H9 (cell line): ENCODE results near the gene FRAT2. TPM values are rescaled to one million over a fixed set of nuclear protein-coding genes. Genes with fewer than 3 reads are reported as not detected.

ENCODE experiments used
- DNase-seq: peaks from one replicate; pipeline ENCODE4 v3.0.0-alpha.2; 2017
- H2AFZ ChIP-seq: one replicate; pipeline ENCODE4 v1.6.1; 2013; ENCODE audit warnings: mild to moderate bottlenecking, low read length, control low read depth, moderate library complexity
- H2AK5ac ChIP-seq: 2 replicates; pipeline ENCODE4 v1.6.1; 2013; ENCODE audit warnings: low read length, control low read depth, mixed read lengths; ENCODE audit not compliant: insufficient read length
- H2BK120ac ChIP-seq: one replicate; pipeline ENCODE4 v1.6.1; 2013; ENCODE audit warnings: low read depth, mild to moderate bottlenecking, low read length, control low read depth, inconsistent platforms; ENCODE audit not compliant: poor library complexity, severe bottlenecking
- H2BK12ac ChIP-seq: 2 replicates; pipeline ENCODE4 v1.6.1; 2013; ENCODE audit warnings: low read length, control low read depth, mixed read lengths, low read depth; ENCODE audit not compliant: insufficient read length
- H2BK15ac ChIP-seq: 2 replicates; pipeline ENCODE4 v1.6.1; 2013; ENCODE audit warnings: low read depth, low read length, control low read depth
- H2BK20ac ChIP-seq: one replicate; pipeline ENCODE4 v1.6.1; 2013; ENCODE audit warnings: low read depth, mild to moderate bottlenecking, low read length, control low read depth, inconsistent platforms; ENCODE audit not compliant: poor library complexity, severe bottlenecking
- H2BK5ac ChIP-seq: 2 replicates; pipeline ENCODE4 v1.6.1; 2013; ENCODE audit warnings: low read length, control low read depth, mixed read lengths; ENCODE audit not compliant: insufficient read length
- H3K14ac ChIP-seq: 2 replicates; pipeline ENCODE4 v1.6.1; 2013; ENCODE audit warnings: low read length, control low read depth; ENCODE audit not compliant: insufficient read depth
- H3K18ac ChIP-seq: 2 replicates; pipeline ENCODE4 v1.6.1; 2013; ENCODE audit warnings: low read depth, mild to moderate bottlenecking, mixed read lengths, low read length, control low read depth; ENCODE audit not compliant: insufficient read length
- H3K23ac ChIP-seq: 2 replicates; pipeline ENCODE4 v1.6.1; 2013; ENCODE audit warnings: low read length, control low read depth, mixed read lengths, low read depth; ENCODE audit not compliant: insufficient read length
- H3K23me2 ChIP-seq: 2 replicates; pipeline ENCODE4 v1.6.1; 2013; ENCODE audit warnings: low read depth, mild to moderate bottlenecking, mixed read lengths, low read length, control low read depth; ENCODE audit not compliant: insufficient read length, poor library complexity, severe bottlenecking
- H3K27ac ChIP-seq: 2 replicates; pipeline ENCODE4 v1.5.1; 2013; ENCODE audit warnings: low read length, control low read depth, mixed read lengths, low read depth; ENCODE audit not compliant: insufficient read length
- H3K27me3 ChIP-seq: 2 replicates; pipeline ENCODE4 v1.6.1; 2013; ENCODE audit warnings: low read length, control low read depth, inconsistent platforms; ENCODE audit not compliant: insufficient read depth
- H3K4ac ChIP-seq: 2 replicates; pipeline ENCODE4 v1.6.1; 2013; ENCODE audit warnings: low read depth, mild to moderate bottlenecking, control low read depth, inconsistent platforms, low read length, moderate library complexity
- H3K4me1 ChIP-seq: 2 replicates; pipeline ENCODE4 v1.6.1; 2013; ENCODE audit warnings: low read length, control low read depth, inconsistent platforms; ENCODE audit not compliant: insufficient read depth
- H3K4me2 ChIP-seq: 2 replicates; pipeline ENCODE4 v1.6.1; 2013; ENCODE audit warnings: low read length, control low read depth, mixed read lengths; ENCODE audit not compliant: insufficient read length, insufficient read depth
- H3K56ac ChIP-seq: 2 replicates; pipeline ENCODE4 v1.6.1; 2013; ENCODE audit warnings: low read depth, mild to moderate bottlenecking, mixed read lengths, low read length, control low read depth; ENCODE audit not compliant: insufficient read length
- H3K79me1 ChIP-seq: 2 replicates; pipeline ENCODE4 v1.6.1; 2013; ENCODE audit warnings: low read depth, mild to moderate bottlenecking, moderate library complexity, low read length, control low read depth, inconsistent platforms; ENCODE audit not compliant: insufficient read depth, poor library complexity, severe bottlenecking
- H3K79me2 ChIP-seq: 2 replicates; pipeline ENCODE4 v1.6.1; 2013; ENCODE audit warnings: low read length, control low read depth, inconsistent platforms; ENCODE audit not compliant: insufficient read depth
- H3K9ac ChIP-seq: 2 replicates; pipeline ENCODE4 v1.6.1; 2013; ENCODE audit warnings: low read length, control low read depth, mixed read lengths; ENCODE audit not compliant: insufficient read length; ENCODE audit errors: extremely low read depth
- H3K9me3 ChIP-seq: one replicate; pipeline ENCODE4 v1.6.1; 2013; ENCODE audit warnings: low read depth, low read length, inconsistent platforms; ENCODE audit not compliant: control insufficient read depth
- H3T11ph ChIP-seq: one replicate; pipeline ENCODE4 v1.6.1; 2013; ENCODE audit warnings: mild to moderate bottlenecking, low read length, control low read depth, inconsistent platforms
- H4K20me1 ChIP-seq: one replicate; pipeline ENCODE4 v1.6.1; 2013; ENCODE audit not compliant: control insufficient read depth, insufficient read length, insufficient read depth
- H4K5ac ChIP-seq: 2 replicates; pipeline ENCODE4 v1.6.1; 2013; ENCODE audit warnings: low read depth, mild to moderate bottlenecking, mixed read lengths, low read length, control low read depth; ENCODE audit not compliant: insufficient read length
- H4K8ac ChIP-seq: replicated peaks from 2 replicates; pipeline ENCODE4 v1.6.1; 2013; ENCODE audit warnings: low read length, control low read depth, mixed read lengths, low read depth; ENCODE audit not compliant: insufficient read length
- H4K91ac ChIP-seq: 2 replicates; pipeline ENCODE4 v1.6.1; 2013; ENCODE audit warnings: low read depth, mild to moderate bottlenecking, moderate library complexity, mixed read lengths, low read length, control low read depth; ENCODE audit not compliant: insufficient read length
- H3K27ac Mint-ChIP-seq, 3 experiments: 2 replicates in 2 of 3; 3 replicates in 1 of 3; pipeline ENCODE4 v1.8.0; 2020 to 2021; ENCODE audit warnings: mixed read lengths in 3 of 3, mild to moderate bottlenecking in 1 of 3, moderate library complexity in 1 of 3
- H3K27me3 Mint-ChIP-seq: 2 replicates; pipeline ENCODE4 v1.8.0; 2021; ENCODE audit warnings: low read depth, mild to moderate bottlenecking, moderate library complexity, mixed read lengths
- H3K36me3 Mint-ChIP-seq, 3 experiments: 2 replicates in 2 of 3; 3 replicates in 1 of 3; pipeline ENCODE4 v1.8.0; 2020 to 2021; ENCODE audit warnings: low read depth in 3 of 3, mixed read lengths in 3 of 3; ENCODE audit not compliant: insufficient read depth in 1 of 3
- H3K4me1 Mint-ChIP-seq, 2 experiments: 2 replicates each; pipeline ENCODE4 v1.8.0; 2020; ENCODE audit warnings: mixed read lengths in 2 of 2
- H3K4me3 Mint-ChIP-seq, 2 experiments: 2 replicates in 1 of 2; 3 replicates in 1 of 2; pipeline ENCODE4 v1.8.0; 2020 to 2021; ENCODE audit warnings: mild to moderate bottlenecking in 2 of 2, mixed read lengths in 2 of 2, moderate library complexity in 1 of 2
- H3K9me3 Mint-ChIP-seq, 2 experiments: 2 replicates in 1 of 2; 3 replicates in 1 of 2; pipeline ENCODE4 v1.8.0; 2020; ENCODE audit warnings: mild to moderate bottlenecking in 2 of 2, mixed read lengths in 2 of 2, moderate library complexity in 1 of 2
- CTCF ChIP-seq: fragments of 200-600 bp; sonication (generic); conservative IDR thresholded peaks from 3 replicates; pipeline ENCODE4 v1.8.0; 2021; ENCODE audit warnings: antibody characterized with exemption, mild to moderate bottlenecking
- WGBS: extraction: QIAGEN DNeasy Blood & Tissue Kit; methylation state at CpG from one replicate; pipeline ENCODE4 v1.1.7; 2013; ENCODE audit warnings: missing lambda C conversion rate, low lambda C conversion rate, mixed read lengths; ENCODE audit not compliant: insufficient read length; ENCODE audit errors: extremely low coverage; 5-methylcytosine and 5-hydroxymethylcytosine counted together
- total RNA-seq: library from RNA; stranded (reverse); gene quantifications from 2 replicates; pipeline ENCODE4 v1.2.1, GENCODE V29; 2021

The FRAT2 gene
- total RNA-seq, 1 experiment from 2014 or later: 129 TPM

GRCh38 chr10:97384156-97384555 is 49.6 kb upstream of the FRAT2 start:
- H3K18ac ChIP-seq: no peak overlapping the region
- no peak overlapping the region for H2BK120ac ChIP-seq
- H4K20me1 ChIP-seq: no peaks in the 10 kb centered on the region
- H2BK20ac ChIP-seq: no peak overlapping the region
- no peak overlapping the region for H3K4me2 ChIP-seq
- H4K5ac ChIP-seq: no peak overlapping the region
- H3K27ac Mint-ChIP-seq: no peak overlapping the region
- no peaks in the 10 kb centered on the region for H3K4me1 Mint-ChIP-seq
- no peak overlapping the region for H3K23ac ChIP-seq
- no peaks in the 10 kb centered on the region for H3K9me3 Mint-ChIP-seq
- no peak overlapping the region for H3K56ac ChIP-seq
- H2BK12ac ChIP-seq: no peak overlapping the region
- H3K4ac ChIP-seq: no peak overlapping the region
- H3T11ph ChIP-seq: no peak overlapping the region
- H4K91ac ChIP-seq: no peak overlapping the region
- no peaks in the 10 kb centered on the region for H3K23me2 ChIP-seq
- H2AFZ ChIP-seq: no peak overlapping the region
- H2BK5ac ChIP-seq: no peak overlapping the region
- no peaks in the 10 kb centered on the region for H3K4me1 ChIP-seq
- no peak overlapping the region for H3K4me3 Mint-ChIP-seq
- no peak overlapping the region for H3K9ac ChIP-seq
- DNase-seq: no peak
- H3K27me3 ChIP-seq: no peaks in the 10 kb centered on the region
- H3K27ac ChIP-seq: no peak overlapping the region
- H3K27me3 Mint-ChIP-seq: no peaks in the 10 kb centered on the region
- H3K79me2 ChIP-seq: no peaks in the 10 kb centered on the region
- no peaks in the 10 kb centered on the region for H3K9me3 ChIP-seq
- WGBS: no CpG with 5 or more reads among the region's 5 CpGs
- no peak overlapping the region for H2BK15ac ChIP-seq
- H4K8ac ChIP-seq: no peak overlapping the region
- H2AK5ac ChIP-seq: no peak overlapping the region
- no peak for TF ChIP-seq CTCF
- no peak overlapping the region for H3K14ac ChIP-seq
- H3K36me3 Mint-ChIP-seq: peaks cover 33 to 81% (median 47%) of the 10 kb centered on the region in 3 experiments; a peak in 6 of 7 replicates
- no peaks in the 10 kb centered on the region for H3K79me1 ChIP-seq
